GM12878 (cell line): ENCODE results near the gene TMEM87A. TPM values are rescaled to one million over a fixed set of nuclear protein-coding genes. Genes with fewer than 3 reads are reported as not detected.

ENCODE experiments used
- ATAC-seq: fragments of 200-7000 bp; cut with Tn5 transposase; 3 replicates; pipeline ENCODE4 v1.9.1; 2020; ENCODE audit warnings: mild to moderate bottlenecking, moderate library complexity
- BruUV-seq: library from RNA; stranded (reverse); fragments of 400-500 nt; replicated peaks from 2 replicates; lab custom pipeline; 2021; lab: Mats Ljungman, UMichigan
- CTCF ChIA-PET: fragments of 300-600 bp; sonication (Branson Sonifier 250); formaldehyde crosslinking; extraction: SDS; loops from one replicate; lab custom pipeline; 2021; ENCODE audit warnings: inconsistent platforms; lab: Yijun Ruan, JAX
- POLR2A ChIA-PET: fragments of 350-600 bp; formaldehyde crosslinking; extraction: SDS; loops from one replicate; lab custom pipeline; 2021; ENCODE audit warnings: inconsistent platforms; lab: Charles Lee
- RAD21 ChIA-PET: fragments of 300-600 bp; sonication (Branson Sonifier 250); formaldehyde crosslinking; loops from one replicate; lab custom pipeline; 2023; ENCODE audit warnings: antibody characterized with exemption; ENCODE audit not compliant: unreplicated experiment; lab: Charles Lee
- SMC1A ChIA-PET: fragments of 300-600 bp; sonication (Branson Sonifier 250); formaldehyde crosslinking; loops from one replicate; lab custom pipeline; 2023; ENCODE audit not compliant: unreplicated experiment, uncharacterized antibody; lab: Charles Lee
- DNase-seq: peaks from one replicate; pipeline ENCODE4 v3.0.0-alpha.2; 2011; ENCODE audit warnings: low read depth, low spot score
- FAIRE-seq: peaks from 3 replicates; lab custom pipeline; 2011; peaks lifted over from hg19 to GRCh38; lab: Jason Lieb, UNC
- H2AFZ ChIP-seq: 2 replicates; pipeline ENCODE4 v1.6.0; 2011; ENCODE audit warnings: low read depth, low read length, control low read depth; ENCODE audit not compliant: control insufficient read depth
- H3K27ac ChIP-seq: 2 replicates; pipeline ENCODE4 v1.5.1; 2011; ENCODE audit warnings: control low read depth; ENCODE audit not compliant: control insufficient read depth, insufficient read depth
- H3K27me3 ChIP-seq, 2 experiments: replicated peaks in 1 of 2; 2 replicates each; pipeline versions ENCODE4 v1.6.0 to v1.6.1; 2011; ENCODE audit warnings: low read length in 1 of 2; ENCODE audit not compliant: control insufficient read depth in 2 of 2, insufficient read depth in 2 of 2
- H3K36me3 ChIP-seq, 2 experiments: 2 replicates each; pipeline ENCODE4 v1.5.1; 2011; ENCODE audit warnings: low read length in 1 of 2; ENCODE audit not compliant: control insufficient read depth in 2 of 2, insufficient read depth in 2 of 2
- H3K4me1 ChIP-seq: 2 replicates; pipeline ENCODE4 v1.6.1; 2011; ENCODE audit warnings: mild to moderate bottlenecking, low read length, moderate library complexity, mixed read lengths; ENCODE audit not compliant: control insufficient read depth, insufficient read depth
- H3K4me2 ChIP-seq: 2 replicates; pipeline ENCODE4 v1.6.0; 2011; ENCODE audit warnings: control low read depth; ENCODE audit not compliant: control insufficient read depth, insufficient read depth
- H3K4me3 ChIP-seq: fragments of 200-600 bp; sonication (generic); 2 replicates; pipeline ENCODE4 v1.5.1; 2016
- H3K79me2 ChIP-seq: 2 replicates; pipeline ENCODE4 v1.6.0; 2011; ENCODE audit warnings: low read length; ENCODE audit not compliant: control insufficient read depth, insufficient read depth
- H3K9ac ChIP-seq: 2 replicates; pipeline ENCODE4 v1.8.0; 2011; ENCODE audit warnings: low read length, control low read depth, mixed read lengths; ENCODE audit not compliant: control insufficient read depth, insufficient read depth
- H3K9me3 ChIP-seq: replicated peaks from 3 replicates; pipeline ENCODE4 v1.5.1; 2011; ENCODE audit warnings: mild to moderate bottlenecking, low read length; ENCODE audit not compliant: control insufficient read depth, insufficient read depth
- H4K20me1 ChIP-seq: 2 replicates; pipeline ENCODE4 v1.6.0; 2011; ENCODE audit not compliant: control insufficient read depth, insufficient read depth
- ATF7 ChIP-seq: fragments of 450-650 bp; IDR thresholded peaks from 2 replicates; pipeline ENCODE4 v1.6.1; 2016; ENCODE audit warnings: low read depth, mild to moderate bottlenecking
- BACH1 ChIP-seq: fragments of 450-650 bp; IDR thresholded peaks from 2 replicates; pipeline ENCODE4 v1.6.1; 2017; ENCODE audit warnings: mild to moderate bottlenecking, borderline replicate concordance
- CHD4 ChIP-seq: fragments of 200-600 bp; sonication (generic); IDR thresholded peaks from 2 replicates; pipeline ENCODE4 v1.6.1; 2016; ENCODE audit warnings: mild to moderate bottlenecking
- EED ChIP-seq: sonication (generic); IDR thresholded peaks from 2 replicates; pipeline ENCODE4 v1.6.1; 2016; ENCODE audit warnings: antibody characterized with exemption, low read depth
- MTA3 ChIP-seq: IDR thresholded peaks from 2 replicates; pipeline ENCODE4 v1.6.1; 2012; ENCODE audit warnings: low read length, inconsistent platforms, borderline replicate concordance
- NR2F1 ChIP-seq: fragments of 450-650 bp; conservative IDR thresholded peaks from 2 replicates; pipeline ENCODE4 v1.6.1; 2017; ENCODE audit warnings: mild to moderate bottlenecking
- PAX5 ChIP-seq: IDR thresholded peaks from 2 replicates; pipeline ENCODE4 v1.6.1; 2011; ENCODE audit warnings: low read depth, low read length, borderline replicate concordance
- POLR2A ChIP-seq: IDR thresholded peaks from 2 replicates; pipeline ENCODE4 v1.6.1; 2011; ENCODE audit warnings: low read depth, mild to moderate bottlenecking, low read length
- SMAD5 ChIP-seq: IDR thresholded peaks from 2 replicates; pipeline ENCODE4 v1.6.1; 2016; ENCODE audit warnings: antibody characterized with exemption, low read depth
- SUPT20H ChIP-seq: IDR thresholded peaks from 2 replicates; pipeline ENCODE4 v1.6.1; 2011; ENCODE audit warnings: low read depth, mild to moderate bottlenecking, low read length, moderate library complexity, borderline replicate concordance; ENCODE audit not compliant: control insufficient read depth
- SUZ12 ChIP-seq: fragments of 200-600 bp; sonication (generic); IDR thresholded peaks from one replicate; pipeline ENCODE4 v1.6.1; 2018; ENCODE audit warnings: antibody characterized with exemption, mild to moderate bottlenecking; ENCODE audit not compliant: unreplicated experiment
- ZNF207 ChIP-seq: fragments of 450-650 bp; IDR thresholded peaks from 2 replicates; pipeline ENCODE4 v1.6.1; 2014; ENCODE audit warnings: antibody characterized with exemption, mild to moderate bottlenecking, borderline replicate concordance
- ZZZ3 ChIP-seq: IDR thresholded peaks from 2 replicates; pipeline ENCODE4 v1.6.1; 2011; ENCODE audit warnings: low read depth; ENCODE audit not compliant: control insufficient read depth, insufficient read length
- WGBS: methylation state at CpG from one replicate; pipeline ENCODE4 v1.1.6; 2016; ENCODE audit warnings: low lambda C conversion rate; ENCODE audit not compliant: insufficient replicate concordance, insufficient coverage; ENCODE audit errors: missing lambda C conversion rate; 5-methylcytosine and 5-hydroxymethylcytosine counted together
- in situ Hi-C: fragments of 300-500 bp; cut with MboI; formaldehyde crosslinking; loops from 9 replicates; pipeline ENCODE4 v1.14.3; 2018; ENCODE audit warnings: mixed read lengths
- intact Hi-C: fragments of 100-400 bp; cut with micrococcal nuclease; formaldehyde crosslinking; loops from one replicate; pipeline ENCODE4 v1.14.2; 2022; ENCODE audit not compliant: unreplicated experiment
- polyA plus RNA-seq, 11 experiments: library from polyadenylated mRNA; depleted of rRNA in 4 of 11; unstranded in 6 of 11; stranded (reverse) in 5 of 11; fragments of >200 nt; fragmentation: Nextera tagmentation in 4 of 11; fragmentation: Illumina TruSeq in 1 of 11; extraction: Ambion mirVana in 4 of 11; extraction: Trizol in 1 of 11; gene quantifications; 1 replicate in 1 of 11; 2 replicates in 10 of 11; pipeline versions ENCODE4 v1.2.1 to v1.2.3, GENCODE V29; 2011 to 2016; ENCODE audit warnings: inconsistent platforms in 2 of 11, missing spikeins in 2 of 11, low read depth in 1 of 11
- total RNA-seq, 4 experiments: library from RNA; depleted of rRNA in 3 of 4; stranded (reverse); fragments of >200 nt in 3 of 4; fragmentation: Illumina TruSeq in 1 of 4; extraction: Trizol in 1 of 4; gene quantifications; 2 replicates each; pipeline versions ENCODE4 v1.2.1 to v1.2.3, GENCODE V29; 2013 to 2021
- TF ChIP-seq, protein P1 (sequence below): fragments of 450-650 bp; formaldehyde crosslinking; IDR thresholded peaks from 2 replicates; pipeline ENCODE4 v1.4.0; 2022; ENCODE audit warnings: mild to moderate bottlenecking, moderate library complexity
- TF ChIP-seq, protein P2 (sequence below): fragments of 450-650 bp; IDR thresholded peaks from 2 replicates; pipeline ENCODE4 v1.6.1; 2016; ENCODE audit warnings: mild to moderate bottlenecking
- TF ChIP-seq, protein P3 (sequence below): fragments of 450-650 bp; IDR thresholded peaks from 2 replicates; pipeline ENCODE4 v1.6.1; 2018; ENCODE audit warnings: mild to moderate bottlenecking, low read depth, moderate library complexity; ENCODE audit not compliant: partially characterized antibody

TMEM87A gene
- total and polyA plus RNA-seq, 10 of the 15 experiments (the other 5 are each of a cell fraction or from before 2014, with no cell fraction given) = 18.2 to 53.2 (median 33.4) TPM

DNA sequence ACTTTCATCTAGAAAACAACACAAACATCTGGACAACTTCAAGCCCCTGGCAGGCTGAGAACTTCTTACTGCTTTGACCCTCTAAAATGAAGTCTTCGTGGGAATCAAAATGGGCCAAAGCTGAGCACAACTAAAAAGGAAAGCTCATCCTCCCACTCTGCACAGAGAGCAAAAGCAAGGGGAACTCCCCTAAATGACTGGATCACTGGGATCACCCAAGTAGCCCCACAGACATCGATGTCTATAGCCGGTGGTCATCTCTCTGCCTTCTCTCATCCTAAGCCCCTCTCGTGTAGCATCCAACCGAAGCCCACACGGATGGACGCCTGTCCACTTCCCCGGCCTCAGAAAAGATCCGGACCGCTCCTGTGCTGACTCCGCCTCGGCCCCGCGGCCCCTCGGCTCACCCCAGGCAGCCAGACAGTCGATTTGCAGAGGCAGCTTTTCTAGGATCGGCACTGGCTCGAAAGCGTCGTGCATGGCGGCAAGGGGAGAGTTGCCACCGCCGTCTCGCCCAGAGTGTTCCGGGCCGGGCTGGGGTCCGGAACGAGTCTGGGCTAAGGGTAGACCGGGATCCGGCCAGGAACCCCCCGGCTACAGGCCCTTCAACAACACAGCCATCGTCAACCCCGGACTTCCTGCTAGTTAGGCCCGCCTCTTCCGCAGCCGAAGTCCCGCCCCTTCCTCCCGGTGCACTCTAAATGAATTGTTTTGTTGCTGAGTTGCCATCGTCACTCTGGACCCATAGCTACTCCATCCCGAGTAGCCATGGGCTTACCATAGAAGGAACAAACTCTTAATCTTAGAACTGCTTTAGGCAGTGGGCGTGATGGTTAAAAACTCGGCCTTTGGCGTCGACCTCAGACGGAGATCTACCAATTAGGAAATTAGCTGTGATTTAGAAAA is 65.3 kb downstream of the TMEM87A start, which contains the start of gene VPS39:
VPS39 (minus strand) TSS at position 631 of the 906 bp plus-strand sequence; CDS start at position 480, 151 bp downstream.
- Histone ChIP-seq H3K4me2 (peak within 1 kb of the TSS; percentile 91), H3K27ac (peak within 1 kb of the TSS; percentile 86), H2AFZ (peak within 1 kb of the TSS; percentile 89), H3K9me3 (no peaks in the 10 kb centered on the region), H3K9ac (peak within 1 kb of the TSS; percentile 95), H3K79me2 (peaks cover 30% of the 10 kb centered on the region), H3K27me3 (no peaks in the 10 kb centered on the region), H4K20me1 (no peaks in the 10 kb centered on the region), H3K4me1 (0 out of 2 replicates have a peak, but pooled peaks cover 3% of the 10 kb centered on the region), H3K4me3 (peak within 1 kb of the TSS; percentile 90), H3K36me3 (peaks cover 3 to 16% of the 10 kb centered on the region in 2 experiments)
- DNase-seq (peak; percentile 39), ATAC-seq (peak; percentile 99), FAIRE-seq (peak; percentile 94)
- ChIA-PET SMC1A (interaction anchor here (0.8 to 2.1 kb wide), 6 partner anchors 11 to 68 kb away, joined by 3 to 6 read pairs (median 6); partner anchors contain the start of genes GANC and TMEM87A), RAD21 (interaction anchor here (1.4 to 2.5 kb wide), 2 partner anchors 12 to 21 kb away, joined by 3 to 5 read pairs; no protein-coding TSS in a partner anchor), POLR2A (interaction anchor here (0.6 to 2.6 kb wide), 12 partner anchors 8 to 723 kb away, joined by 3 to 7 read pairs (median 3); partner anchors contain the start of gene STARD9), CTCF (interaction anchor here (1.3 to 1.4 kb wide), 3 partner anchors 8 to 14 kb away, joined by 3 to 5 read pairs (median 4); no protein-coding TSS in a partner anchor)
- in situ Hi-C loops (no loop called here), intact Hi-C loops (no loop called here)
- 2% methylated on average over 45 of the region's 45 CpGs for WGBS
- TSS peak; percentile 74 for BruUV-seq
- TF ChIP-seq NR2F1 = 0 out of 2 replicates have a peak, but pooled peaks have one; percentile 6
- peak; percentile 92 for TF ChIP-seq POLR2A
- TF ChIP-seq SUPT20H = no peak
- no peak for TF ChIP-seq CHD4
- TF ChIP-seq BACH1 = peak; percentile 80; the same call in 1 of the 2 replicates
- no peak for TF ChIP-seq SMAD5
- TF ChIP-seq SUZ12 = no peak
- 0 out of 2 replicates have a peak, but pooled peaks have one; percentile 24 for TF ChIP-seq MTA3
- TF ChIP-seq ATF7 = peak; percentile 36
- TF ChIP-seq, protein P1, sequence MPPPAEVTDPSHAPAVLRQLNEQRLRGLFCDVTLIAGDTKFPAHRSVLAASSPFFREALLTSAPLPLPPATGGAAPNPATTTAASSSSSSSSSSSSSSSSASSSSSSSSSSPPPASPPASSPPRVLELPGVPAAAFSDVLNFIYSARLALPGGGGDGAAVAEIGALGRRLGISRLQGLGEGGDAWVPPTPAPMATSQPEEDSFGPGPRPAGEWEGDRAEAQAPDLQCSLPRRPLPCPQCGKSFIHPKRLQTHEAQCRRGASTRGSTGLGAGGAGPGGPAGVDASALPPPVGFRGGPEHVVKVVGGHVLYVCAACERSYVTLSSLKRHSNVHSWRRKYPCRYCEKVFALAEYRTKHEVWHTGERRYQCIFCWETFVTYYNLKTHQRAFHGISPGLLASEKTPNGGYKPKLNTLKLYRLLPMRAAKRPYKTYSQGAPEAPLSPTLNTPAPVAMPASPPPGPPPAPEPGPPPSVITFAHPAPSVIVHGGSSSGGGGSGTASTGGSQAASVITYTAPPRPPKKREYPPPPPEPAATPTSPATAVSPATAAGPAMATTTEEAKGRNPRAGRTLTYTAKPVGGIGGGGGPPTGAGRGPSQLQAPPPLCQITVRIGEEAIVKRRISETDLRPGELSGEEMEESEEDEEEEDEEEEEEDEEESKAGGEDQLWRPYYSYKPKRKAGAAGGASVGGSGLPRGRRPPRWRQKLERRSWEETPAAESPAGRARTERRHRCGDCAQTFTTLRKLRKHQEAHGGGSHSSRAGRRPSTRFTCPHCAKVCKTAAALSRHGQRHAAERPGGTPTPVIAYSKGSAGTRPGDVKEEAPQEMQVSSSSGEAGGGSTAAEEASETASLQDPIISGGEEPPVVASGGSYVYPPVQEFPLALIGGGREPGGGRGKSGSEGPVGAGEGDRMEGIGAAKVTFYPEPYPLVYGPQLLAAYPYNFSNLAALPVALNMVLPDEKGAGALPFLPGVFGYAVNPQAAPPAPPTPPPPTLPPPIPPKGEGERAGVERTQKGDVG (CRISPR knock-in tag) = no peak
- TF ChIP-seq ZNF207 = peak; percentile 47; the same call in 1 of the 2 replicates
- no peak for TF ChIP-seq ZZZ3
- TF ChIP-seq, protein P2, sequence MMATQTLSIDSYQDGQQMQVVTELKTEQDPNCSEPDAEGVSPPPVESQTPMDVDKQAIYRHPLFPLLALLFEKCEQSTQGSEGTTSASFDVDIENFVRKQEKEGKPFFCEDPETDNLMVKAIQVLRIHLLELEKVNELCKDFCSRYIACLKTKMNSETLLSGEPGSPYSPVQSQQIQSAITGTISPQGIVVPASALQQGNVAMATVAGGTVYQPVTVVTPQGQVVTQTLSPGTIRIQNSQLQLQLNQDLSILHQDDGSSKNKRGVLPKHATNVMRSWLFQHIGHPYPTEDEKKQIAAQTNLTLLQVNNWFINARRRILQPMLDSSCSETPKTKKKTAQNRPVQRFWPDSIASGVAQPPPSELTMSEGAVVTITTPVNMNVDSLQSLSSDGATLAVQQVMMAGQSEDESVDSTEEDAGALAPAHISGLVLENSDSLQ = peak; percentile 33; the same call in 1 of the 2 replicates
- TF ChIP-seq EED = no peak
- TF ChIP-seq, protein P3, sequence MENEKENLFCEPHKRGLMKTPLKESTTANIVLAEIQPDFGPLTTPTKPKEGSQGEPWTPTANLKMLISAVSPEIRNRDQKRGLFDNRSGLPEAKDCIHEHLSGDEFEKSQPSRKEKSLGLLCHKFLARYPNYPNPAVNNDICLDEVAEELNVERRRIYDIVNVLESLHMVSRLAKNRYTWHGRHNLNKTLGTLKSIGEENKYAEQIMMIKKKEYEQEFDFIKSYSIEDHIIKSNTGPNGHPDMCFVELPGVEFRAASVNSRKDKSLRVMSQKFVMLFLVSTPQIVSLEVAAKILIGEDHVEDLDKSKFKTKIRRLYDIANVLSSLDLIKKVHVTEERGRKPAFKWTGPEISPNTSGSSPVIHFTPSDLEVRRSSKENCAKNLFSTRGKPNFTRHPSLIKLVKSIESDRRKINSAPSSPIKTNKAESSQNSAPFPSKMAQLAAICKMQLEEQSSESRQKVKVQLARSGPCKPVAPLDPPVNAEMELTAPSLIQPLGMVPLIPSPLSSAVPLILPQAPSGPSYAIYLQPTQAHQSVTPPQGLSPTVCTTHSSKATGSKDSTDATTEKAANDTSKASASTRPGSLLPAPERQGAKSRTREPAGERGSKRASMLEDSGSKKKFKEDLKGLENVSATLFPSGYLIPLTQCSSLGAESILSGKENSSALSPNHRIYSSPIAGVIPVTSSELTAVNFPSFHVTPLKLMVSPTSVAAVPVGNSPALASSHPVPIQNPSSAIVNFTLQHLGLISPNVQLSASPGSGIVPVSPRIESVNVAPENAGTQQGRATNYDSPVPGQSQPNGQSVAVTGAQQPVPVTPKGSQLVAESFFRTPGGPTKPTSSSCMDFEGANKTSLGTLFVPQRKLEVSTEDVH = peak; percentile 80
- no peak for TF ChIP-seq PAX5
